Measurements from ENCODE around the gene SEPTIN10.
"Not testable (repeated sequence)": the region's sequence is repeated elsewhere in the genome, so short reads cannot be mapped to it uniquely, and the experiment has no call there.

Gene SEPTIN10

DNA sequence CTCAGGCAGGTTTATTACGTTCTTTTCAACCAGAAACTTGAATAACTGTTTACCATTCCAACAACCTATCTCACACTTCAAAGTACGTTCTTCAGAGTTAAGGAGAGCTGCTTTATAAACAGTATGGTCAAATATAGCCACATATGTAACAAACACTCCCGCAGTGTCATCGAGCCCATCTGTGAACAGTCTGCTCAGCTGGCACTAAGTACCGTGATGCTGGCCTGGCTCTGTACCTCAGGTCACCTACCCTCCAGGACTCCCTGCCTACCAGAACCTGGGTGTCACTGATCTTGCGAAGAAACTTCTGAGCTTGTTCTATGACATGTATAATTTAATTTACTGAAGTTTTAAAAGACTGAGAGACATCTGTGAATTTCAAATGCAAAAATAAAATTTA, 71.4 kb downstream of the SEPTIN10 start:
- DNase-seq = no peak

GRCh38 chr2:109538546-109538945, 75.2 kb downstream of the SEPTIN10 start:
- DNase-seq = no peak

DNA sequence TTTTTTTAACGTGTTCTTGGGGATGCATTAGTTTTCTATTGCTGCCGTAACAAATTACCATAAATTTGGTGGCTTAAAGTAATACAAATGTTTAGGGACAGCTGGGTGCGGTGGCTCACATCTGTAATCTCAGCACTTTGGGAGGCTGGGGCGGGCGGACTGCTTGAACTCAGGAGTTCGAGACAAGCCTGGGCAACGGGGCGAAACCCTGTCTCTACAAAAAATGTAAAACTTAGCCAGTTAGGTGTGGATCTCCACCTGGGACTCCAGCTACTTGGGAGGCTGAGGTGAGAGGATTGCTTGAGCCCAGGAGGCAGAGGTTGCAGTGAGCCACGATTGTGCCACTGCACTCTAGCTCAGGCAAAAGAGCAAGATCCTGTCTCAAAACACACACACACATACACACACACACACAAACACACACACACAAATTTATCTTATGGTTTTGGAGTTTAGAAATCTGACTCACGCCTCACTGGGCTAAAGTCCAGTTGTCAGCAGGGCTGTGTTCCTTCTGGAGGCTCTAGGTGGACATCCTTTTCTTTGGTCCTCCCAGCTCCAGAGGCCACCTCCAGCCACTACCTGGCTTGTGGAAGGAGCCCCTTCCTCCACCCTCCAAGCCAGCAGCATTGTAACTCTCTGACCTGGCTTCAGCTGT, 76.1 kb downstream of the SEPTIN10 start:
- DNase-seq = no peak

DNA sequence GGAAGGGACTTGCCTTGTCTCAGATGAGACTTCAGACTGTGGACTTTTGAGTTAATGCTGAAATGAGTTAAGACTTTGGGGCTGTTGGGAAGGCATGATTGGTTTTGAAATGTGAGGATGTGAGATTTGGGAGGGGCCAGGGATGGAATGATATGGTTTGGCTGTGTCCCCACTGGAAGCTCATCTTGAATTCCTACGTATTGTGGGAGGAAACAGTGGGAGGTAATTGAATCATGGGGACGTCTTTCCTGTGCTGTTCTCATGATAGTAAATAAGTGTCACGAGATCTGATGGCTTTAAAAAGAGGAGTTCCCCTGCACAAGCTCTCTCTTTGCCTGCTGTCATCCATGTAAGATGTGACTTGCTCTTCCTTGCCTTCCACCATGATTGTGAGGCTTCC, 77.2 kb downstream of the SEPTIN10 start:
- not testable (repeated sequence) for DNase-seq

- DNase-seq = no peak
Observed at GRCh38 chr2:109535217-109535946, 78.4 kb downstream of the SEPTIN10 start.

GRCh38 chr2:109533823-109534222, 79.9 kb downstream of the SEPTIN10 start:
- DNase-seq = no peak

DNA sequence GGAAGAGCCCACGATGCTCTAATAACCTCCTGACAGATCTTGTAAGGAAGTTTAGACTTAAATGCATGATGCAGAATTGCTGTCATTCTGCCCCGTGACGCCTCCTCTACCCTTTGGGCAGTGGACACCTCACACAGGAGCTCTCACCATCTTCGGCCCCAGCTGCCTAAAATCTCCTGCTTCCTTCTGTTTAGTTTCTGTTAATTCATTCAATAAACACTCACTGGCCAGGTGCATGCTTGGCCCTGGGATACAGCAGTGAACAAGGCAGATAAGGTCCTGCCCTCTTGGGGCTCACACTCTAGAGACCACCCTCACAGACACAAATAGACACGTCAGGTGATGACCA, 81.1 kb downstream of the SEPTIN10 start:
- DNase-seq = no peak

GRCh38 chr2:109531896-109532727, 81.7 kb downstream of the SEPTIN10 start:
- DNase-seq = no peak

GRCh38 chr2:109531221-109531620, 82.5 kb downstream of the SEPTIN10 start:
- DNase-seq = no peak

- no peak for DNase-seq
Observed at GRCh38 chr2:109530712-109531111, 83.1 kb downstream of the SEPTIN10 start.

DNA sequence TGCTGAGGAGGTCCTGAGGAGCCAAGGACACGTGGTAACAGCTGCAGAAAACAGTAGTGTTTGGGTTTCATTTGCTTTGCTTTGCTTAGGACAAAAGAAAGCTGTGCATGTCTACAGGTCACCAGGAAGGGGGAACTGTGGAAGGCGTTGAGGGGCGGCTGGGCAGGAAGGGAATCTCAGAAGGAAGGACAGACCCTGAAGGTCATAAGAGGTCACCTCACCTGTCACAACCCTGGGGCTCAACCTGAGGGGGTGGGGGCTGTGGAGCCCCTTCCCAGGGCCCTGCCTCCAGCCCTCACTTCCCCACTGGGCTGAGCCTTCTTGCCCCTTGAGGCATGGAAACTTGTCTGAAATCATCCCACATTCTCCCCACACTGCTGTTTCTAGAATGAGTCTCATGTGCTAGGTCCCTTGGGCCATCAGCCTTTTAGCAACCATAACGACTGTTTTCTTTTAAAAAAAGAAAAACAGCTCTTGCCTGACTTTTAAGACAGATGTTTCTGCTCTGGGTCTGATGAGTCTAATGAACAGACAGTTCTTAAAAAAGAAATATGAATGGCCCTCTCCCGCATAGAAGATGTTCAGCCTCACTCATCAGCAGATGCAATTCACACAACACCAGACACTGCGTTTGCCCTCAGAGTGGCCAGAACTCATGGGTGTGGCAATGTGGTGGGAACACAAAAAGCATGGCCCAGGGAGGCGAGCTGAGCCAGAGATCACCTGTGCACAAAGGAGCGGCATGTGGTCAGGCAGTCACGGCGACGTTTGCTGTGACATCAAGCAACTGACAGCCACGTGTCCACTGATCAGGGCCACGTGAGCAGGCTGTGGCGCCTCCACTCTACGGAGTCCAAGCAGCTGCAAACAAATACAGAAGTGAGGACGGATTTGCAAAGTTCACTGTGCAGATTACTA, 84.0 kb downstream of the SEPTIN10 start:
- no peak for DNase-seq

GRCh38 chr2:109528811-109529501, 84.8 kb downstream of the SEPTIN10 start:
- no peak for DNase-seq

- DNase-seq = no peak
Observed at GRCh38 chr2:109527846-109528705, 85.7 kb downstream of the SEPTIN10 start.

DNA sequence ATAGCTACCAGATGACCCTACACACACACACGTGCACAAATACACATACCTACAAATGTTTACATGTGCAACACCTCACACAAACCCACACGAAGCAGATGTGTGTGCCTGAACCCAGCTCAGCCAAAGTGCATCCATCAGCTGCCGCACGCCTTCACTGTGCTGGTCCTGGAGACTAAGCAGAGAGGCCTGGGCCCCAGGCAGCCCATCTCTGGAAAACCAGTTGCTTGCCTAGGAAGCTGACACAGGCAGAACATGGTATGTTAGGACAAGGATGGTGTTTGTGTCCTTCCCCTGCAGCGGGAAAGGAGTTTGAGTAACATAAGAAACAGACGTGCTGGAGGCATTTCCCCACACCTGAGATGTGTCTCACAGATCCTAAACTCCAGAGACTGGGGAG, 86.7 kb downstream of the SEPTIN10 start:
- DNase-seq = no peak

DNA sequence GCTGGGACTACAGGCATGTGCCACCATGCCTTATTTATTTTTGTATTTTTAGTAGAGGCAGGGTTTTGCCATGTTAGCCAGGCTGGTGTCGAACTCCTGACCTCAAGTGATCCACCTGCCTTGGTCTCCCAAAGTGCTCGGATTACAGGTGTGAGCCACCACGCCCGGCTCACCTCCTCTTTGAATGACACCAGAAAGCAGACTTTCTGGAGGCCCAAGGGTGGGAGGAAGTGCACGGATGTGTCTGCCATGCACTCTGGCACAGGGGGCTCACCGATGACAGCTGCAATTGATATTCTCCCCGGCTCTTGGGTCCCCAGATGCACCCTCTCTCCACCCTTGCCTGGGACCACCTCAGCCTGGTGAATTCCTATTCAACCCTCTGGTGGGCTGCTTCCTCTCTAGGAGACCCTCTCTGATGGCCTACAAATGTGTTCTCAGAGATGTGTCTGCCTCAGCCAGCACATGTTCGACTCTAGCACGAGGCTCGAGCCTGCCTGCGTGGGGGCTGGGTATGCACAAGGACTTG, 87.3 kb downstream of the SEPTIN10 start:
- no peak for DNase-seq

DNA sequence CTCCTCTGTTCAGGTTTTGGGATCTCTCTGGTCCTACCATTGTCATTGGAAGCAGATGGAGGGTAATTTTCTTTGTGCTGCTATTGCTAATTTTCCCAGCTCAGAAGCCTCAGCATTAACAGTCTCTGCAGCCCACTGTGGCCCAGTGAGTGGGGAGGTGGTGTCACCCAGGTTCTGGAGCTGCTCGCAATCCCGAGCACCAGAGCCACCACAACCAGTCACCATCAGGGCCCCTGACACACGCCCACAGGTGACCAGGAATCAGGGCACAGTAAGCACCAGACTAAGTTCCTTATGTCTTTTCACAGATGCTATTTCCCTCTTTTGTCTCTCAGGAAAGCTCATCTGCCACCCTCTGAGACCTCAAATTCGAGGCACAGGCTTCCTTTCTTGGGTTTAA, 87.9 kb downstream of the SEPTIN10 start:
- DNase-seq = no peak

- no peak for DNase-seq
Observed at GRCh38 chr2:109523536-109524361, 90.0 kb downstream of the SEPTIN10 start.

DNA sequence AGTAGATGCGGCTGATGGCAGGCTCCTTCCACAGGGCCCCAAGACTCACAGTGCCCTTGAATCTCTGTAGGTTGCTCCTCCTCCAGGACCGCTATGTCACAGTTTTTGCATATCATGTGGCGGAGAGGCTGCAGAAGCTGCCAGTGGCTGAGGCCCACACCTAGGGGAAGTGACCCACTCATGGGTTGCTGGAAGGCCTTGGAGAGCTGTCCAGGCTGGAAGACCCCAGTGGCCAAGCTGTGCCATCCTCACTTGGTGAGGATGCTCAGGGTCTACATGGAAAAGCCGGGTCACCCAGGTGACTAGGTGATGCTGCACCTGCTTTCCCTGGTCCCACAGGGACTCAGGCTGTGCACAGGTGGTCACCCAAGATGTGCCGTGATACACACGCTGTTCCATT, 90.6 kb downstream of the SEPTIN10 start:
- no peak for DNase-seq

DNA sequence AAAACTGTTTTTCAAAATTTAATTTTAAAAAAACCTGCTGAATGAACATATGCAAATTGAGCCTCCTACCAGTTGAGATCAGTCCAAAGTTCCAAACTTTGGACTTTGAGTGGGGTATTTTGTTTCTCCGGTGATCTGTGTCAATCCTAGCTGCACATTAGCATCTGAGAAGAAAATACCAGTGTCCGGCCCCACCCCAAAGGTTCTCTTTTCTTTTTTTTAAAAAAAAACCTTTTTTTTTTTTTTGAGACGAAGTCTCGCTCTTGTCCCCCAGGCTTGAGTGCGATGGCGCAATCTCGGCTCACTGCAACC, 91.7 kb downstream of the SEPTIN10 start:
- no peak for DNase-seq
